ENCODE results near the gene ABCB7.
"Not testable (repeated sequence)": the region's sequence is repeated elsewhere in the genome, so short reads cannot be mapped to it uniquely, and the experiment has no call there.

The ABCB7 gene

GRCh38 chrX:75096331-75096730 is 59.8 kb downstream of the ABCB7 start:
- no peak for DNase-seq (ENCODE audit: low spot score)

GRCh38 chrX:75086731-75087195 is 69.3 kb downstream of the ABCB7 start:
- no peak for DNase-seq (ENCODE audit: low spot score)

- DNase-seq (ENCODE audit: low spot score): no peak
Measured at GRCh38 chrX:75084757-75085156, 71.3 kb downstream of the ABCB7 start.

- DNase-seq (ENCODE audit: low spot score): no peak
Measured at GRCh38 chrX:75076429-75076828, 79.7 kb downstream of the ABCB7 start.

DNA sequence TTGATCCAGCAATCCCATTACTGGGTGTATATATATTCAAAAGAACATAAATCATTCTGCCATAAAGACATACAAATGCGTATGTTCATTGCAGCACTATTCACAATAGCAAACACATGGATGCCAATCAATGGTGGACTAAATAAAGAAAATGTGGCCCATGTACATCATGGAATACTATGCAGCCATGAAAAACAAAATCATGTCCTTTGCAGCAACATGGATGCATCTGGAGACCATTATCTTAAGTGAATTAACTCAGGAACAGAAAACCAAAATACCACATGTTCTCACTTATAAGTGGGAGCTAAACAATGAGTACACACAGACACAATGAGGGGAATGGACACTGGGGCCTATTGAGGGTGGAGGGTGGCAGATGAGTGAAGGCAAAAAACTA is 81.6 kb downstream of the ABCB7 start:
- no peak for DNase-seq (ENCODE audit: low spot score)

DNA sequence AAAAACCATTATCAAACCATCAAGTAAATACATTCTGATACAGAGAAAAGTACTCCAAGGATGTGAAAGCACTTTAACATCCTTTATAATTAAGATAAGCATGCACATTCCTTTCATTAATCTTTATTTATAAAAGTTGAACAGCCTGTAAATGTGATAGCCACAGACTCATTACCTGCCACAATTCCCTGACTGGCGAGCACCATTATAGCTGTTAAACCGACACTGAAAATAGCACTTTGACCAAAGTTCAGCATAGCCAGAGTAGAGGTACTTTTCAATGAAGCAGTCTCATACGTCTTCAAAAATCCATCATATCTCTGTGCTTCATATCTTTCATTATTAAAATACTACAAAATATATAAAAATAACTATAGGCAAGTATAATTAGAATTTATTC is 84.7 kb downstream of the ABCB7 start:
- no peak for DNase-seq (ENCODE audit: low spot score)

DNA sequence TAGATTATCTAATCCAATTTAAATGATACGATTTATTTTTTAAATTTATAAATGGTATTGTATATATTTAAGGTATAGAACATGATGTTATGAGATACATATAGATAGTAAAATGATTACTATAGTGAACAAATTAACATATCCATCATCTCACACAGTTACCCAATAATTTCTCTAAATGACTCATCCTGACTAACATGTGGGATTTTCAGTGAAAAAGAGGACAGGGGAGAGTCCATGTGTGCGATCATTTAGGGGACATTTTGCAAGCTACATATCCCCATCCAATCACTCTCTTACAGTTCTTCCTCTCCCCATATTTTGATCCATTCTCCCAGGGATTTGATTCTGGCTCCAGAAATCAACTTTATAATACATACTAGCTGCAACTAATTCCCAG is 88.2 kb downstream of the ABCB7 start:
- no peak for DNase-seq (ENCODE audit: low spot score)

DNA sequence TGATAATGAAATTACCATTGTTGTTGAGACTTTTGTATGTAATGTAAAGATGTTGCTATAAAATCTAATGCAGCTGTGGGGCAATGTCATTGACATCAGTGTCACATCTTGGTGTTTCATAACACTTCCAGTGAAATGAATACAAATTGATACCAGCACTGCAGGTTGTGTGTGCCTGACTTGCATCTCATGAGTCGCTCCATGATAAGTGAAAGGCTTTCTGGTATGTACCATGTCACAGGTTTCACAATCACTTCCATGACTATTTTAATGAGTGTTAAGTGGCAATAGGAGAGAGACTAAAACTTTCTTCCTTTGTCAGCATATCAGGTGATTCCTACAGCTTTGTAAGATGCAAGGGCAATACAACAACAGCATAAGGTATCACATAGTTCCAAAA is 94.4 kb downstream of the ABCB7 start:
- no peak for DNase-seq (ENCODE audit: low spot score)

GRCh38 chrX:75051047-75051446 is 105.0 kb downstream of the ABCB7 start:
- no peak for DNase-seq (ENCODE audit: low spot score)

- DNase-seq (ENCODE audit: low spot score): no peak
Measured at GRCh38 chrX:75045369-75045768, 110.7 kb downstream of the ABCB7 start.

GRCh38 chrX:75044142-75044541 is 111.9 kb downstream of the ABCB7 start:
- not testable (repeated sequence) for DNase-seq (ENCODE audit: low spot score)

DNA sequence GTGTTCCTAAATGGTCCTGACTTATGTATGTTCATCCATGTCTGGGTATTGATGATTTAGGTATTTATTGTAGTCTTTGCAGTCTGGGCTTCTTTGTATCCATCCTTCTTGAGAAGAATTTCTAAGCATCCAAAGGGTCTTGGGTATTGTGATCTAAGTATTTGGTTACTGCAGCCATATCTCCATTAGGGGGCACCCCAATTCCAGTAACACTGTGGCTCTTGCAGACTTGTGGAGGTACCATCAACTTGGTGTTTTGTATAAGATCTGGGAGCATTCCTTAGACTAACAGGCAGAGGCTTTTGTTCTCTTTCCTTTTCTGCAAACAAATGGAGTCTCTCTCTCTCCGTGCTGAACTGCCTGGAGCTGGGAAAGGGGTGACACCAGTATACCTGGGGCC is 117.2 kb downstream of the ABCB7 start:
- no peak for DNase-seq (ENCODE audit: low spot score)
